ENCODE data around the gene PIK3R3.

The PIK3R3 gene

GRCh38 chr1:46132529-46133180 is at the start of gene PIK3R3:
TSS of gene PIK3R3 (minus strand) at chr1:46132629. CDS start at chr1:46131952, 677 bp downstream.
- DNase-seq (ENCODE audit: low read depth in 2 of 2) = peak; percentile 74 to 84

GRCh38 chr1:46181343-46182260 is 49.2 kb upstream of the PIK3R3 start:
- no peak for DNase-seq (ENCODE audit: low read depth in 2 of 2)

GRCh38 chr1:46180082-46180616 is 47.7 kb upstream of the PIK3R3 start:
- DNase-seq (ENCODE audit: low read depth in 2 of 2) = no peak

GRCh38 chr1:46179138-46180081 is 47.0 kb upstream of the PIK3R3 start:
- peak; percentile 48 to 55 for DNase-seq (ENCODE audit: low read depth in 2 of 2)

- no peak for DNase-seq (ENCODE audit: low read depth in 2 of 2)
These were observed 43.9 kb upstream of the PIK3R3 start, which contains the start of gene P3R3URF for GRCh38 chr1:46176211-46176865. TSS of gene P3R3URF (minus strand) at chr1:46176488. CDS start at chr1:46176471, 17 bp downstream.

GRCh38 chr1:46175243-46175642 is 42.8 kb upstream of the PIK3R3 start:
- no peak for DNase-seq (ENCODE audit: low read depth in 2 of 2)

- no peak for DNase-seq (ENCODE audit: low read depth in 2 of 2)
These were observed 42.2 kb upstream of the PIK3R3 start, which contains the start of gene TSPAN1 for GRCh38 chr1:46174448-46175231. TSS of gene TSPAN1 (plus strand) at chr1:46175087. CDS start at chr1:46181108, 6,021 bp downstream.

GRCh38 chr1:46173361-46173856 is 41.0 kb upstream of the PIK3R3 start:
- DNase-seq (ENCODE audit: low read depth in 2 of 2) = no peak

- no peak for DNase-seq (ENCODE audit: low read depth in 2 of 2)
These were observed 39.9 kb upstream of the PIK3R3 start for GRCh38 chr1:46172321-46172720.

- no peak for DNase-seq (ENCODE audit: low read depth in 2 of 2)
These were observed 39.4 kb upstream of the PIK3R3 start for GRCh38 chr1:46171871-46172270.

GRCh38 chr1:46171351-46171750 is 38.9 kb upstream of the PIK3R3 start:
- DNase-seq (ENCODE audit: low read depth in 2 of 2) = no peak

GRCh38 chr1:46169811-46170454 is 37.5 kb upstream of the PIK3R3 start:
- no peak for DNase-seq (ENCODE audit: low read depth in 2 of 2)

GRCh38 chr1:46168477-46168876 is 36.0 kb upstream of the PIK3R3 start:
- DNase-seq (ENCODE audit: low read depth in 2 of 2) = no peak

- peak in 1 of 2 donors; percentile 33 for DNase-seq (ENCODE audit: low read depth in 2 of 2)
These were observed 34.4 kb upstream of the PIK3R3 start for GRCh38 chr1:46166521-46167462.

GRCh38 chr1:46160212-46160611 is 27.8 kb upstream of the PIK3R3 start:
- DNase-seq (ENCODE audit: low read depth in 2 of 2) = no peak

GRCh38 chr1:46159516-46159915 is 27.1 kb upstream of the PIK3R3 start:
- no peak for DNase-seq (ENCODE audit: low read depth in 2 of 2)

- no peak for DNase-seq (ENCODE audit: low read depth in 2 of 2)
These were observed 26.2 kb upstream of the PIK3R3 start for GRCh38 chr1:46158312-46159281.

All from activated CD4-positive, alpha-beta T cell treated with anti-CD3 and anti-CD28 coated beads for 24 hours (primary cell).